ENCODE data around the gene STARD9. TPM values are rescaled to one million over a fixed set of nuclear protein-coding genes. Genes with fewer than 3 reads are reported as not detected.
A peak's percentile ranks its signal among the peaks of the same experiment; 100 is the strongest.

Gene STARD9
- total and polyA plus RNA-seq, 2 of the 13 experiments (the other 11 are each of a cell fraction or from before 2014, with no cell fraction given) = 5.3 to 7.5 TPM

DNA sequence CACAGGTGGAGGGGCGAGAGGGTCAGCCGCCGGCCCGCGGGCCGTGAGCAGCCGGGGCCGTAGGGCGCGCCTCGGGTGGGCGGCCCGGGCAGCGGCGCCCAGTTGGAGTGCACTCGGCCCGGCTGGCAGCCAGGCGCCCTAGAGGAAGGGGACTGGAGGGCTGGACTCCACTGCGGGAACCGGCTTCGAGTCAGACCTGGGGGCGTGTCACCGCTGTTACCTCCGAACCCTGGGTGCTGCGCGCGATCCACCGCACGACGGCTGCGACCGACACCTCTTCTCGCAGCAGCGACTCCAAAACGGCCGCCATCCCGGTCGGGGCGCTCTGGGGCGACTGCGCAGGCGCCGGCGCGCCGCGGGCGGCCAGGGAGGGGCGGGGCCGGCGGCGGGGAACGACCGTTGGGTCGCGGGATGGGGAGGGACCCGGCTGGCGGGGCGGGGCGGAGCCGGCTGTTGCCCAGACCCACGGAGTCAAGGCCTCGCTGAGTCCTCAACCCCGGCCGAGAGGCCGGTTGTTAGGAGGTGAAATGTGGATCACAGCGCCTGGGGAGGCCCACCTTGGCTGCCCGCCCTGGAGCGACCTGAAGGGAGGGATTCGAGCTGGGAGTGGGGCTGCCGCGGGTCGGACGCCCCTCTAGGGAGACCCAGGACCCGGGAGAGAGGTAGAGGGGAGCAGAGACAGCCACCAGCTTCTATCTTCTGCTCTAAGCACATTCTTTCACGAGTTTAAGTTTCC, 161.6 kb downstream of the STARD9 start, which contains the start of gene CDAN1 (continued):
- TF ChIP-seq CAMTA2 (CRISPR knock-in tag; IDR thresholded peaks at IDR 0.05; ENCODE audit: borderline replicate concordance) = 0 out of 2 replicates have a peak, but pooled peaks have one; percentile 48
- 0 out of 2 replicates have a peak, but pooled peaks have one; percentile 35 for TF ChIP-seq ZZZ3 (CRISPR knock-in tag; IDR thresholded peaks at IDR 0.05; ENCODE audit: borderline replicate concordance)
- peak; percentile 17 for TF ChIP-seq MYC (CRISPR knock-in tag; IDR thresholded peaks at IDR 0.05; ENCODE audit: borderline replicate concordance)
- no peak for TF ChIP-seq DDIT3 (CRISPR knock-in tag; IDR thresholded peaks at IDR 0.05)
- TF ChIP-seq MAZ (IDR thresholded peaks at IDR 0.05; ENCODE audit: borderline replicate concordance, low read depth, low read length) = no peak
- no peak; the same call in 1 of the 2 replicates for TF ChIP-seq MAZ (CRISPR knock-in tag; IDR thresholded peaks at IDR 0.05; ENCODE audit: low read depth)
- TF ChIP-seq SMAD9 (CRISPR knock-in tag; IDR thresholded peaks at IDR 0.05) = no peak
- TF ChIP-seq RXRA (CRISPR knock-in tag; IDR thresholded peaks at IDR 0.05) = peak; percentile 41; the same call in 1 of the 2 replicates
- peak; percentile 26; the same call in 1 of the 2 replicates for TF ChIP-seq GABPB1 (CRISPR knock-in tag; IDR thresholded peaks at IDR 0.05)
- 0 out of 2 replicates have a peak, but pooled peaks have one; percentile 44 for TF ChIP-seq CHCHD3 (CRISPR knock-in tag; IDR thresholded peaks at IDR 0.05)
- TF ChIP-seq ZNF142 (CRISPR knock-in tag; IDR thresholded peaks at IDR 0.05) = 0 out of 2 replicates have a peak, but pooled peaks have one; percentile 41
- no peak for TF ChIP-seq MED13 (CRISPR knock-in tag; IDR thresholded peaks at IDR 0.05)
- TF ChIP-seq ZNF441 (CRISPR knock-in tag; IDR thresholded peaks at IDR 0.05; ENCODE audit: borderline replicate concordance) = peak; percentile 37; the same call in 1 of the 2 replicates
- peak; percentile 72; the same call in 1 of the 2 replicates for TF ChIP-seq SALL2 (CRISPR knock-in tag; IDR thresholded peaks at IDR 0.05)
- peak; percentile 93 for TF ChIP-seq ZFY (CRISPR knock-in tag; IDR thresholded peaks at IDR 0.05)
- TF ChIP-seq KAT8 (CRISPR knock-in tag; IDR thresholded peaks at IDR 0.05) = peak; percentile 9; the same call in 1 of the 2 replicates
- TF ChIP-seq PPARG (CRISPR knock-in tag; conservative IDR thresholded peaks at IDR 0.05) = no peak
- peak; percentile 75; the same call in 1 of the 2 replicates for TF ChIP-seq ZNF558 (CRISPR knock-in tag; IDR thresholded peaks at IDR 0.05; ENCODE audit: borderline replicate concordance)
- no peak for TF ChIP-seq ATM (IDR thresholded peaks at IDR 0.05; ENCODE audit: borderline replicate concordance)
- 0 out of 2 replicates have a peak, but pooled peaks have one; percentile 14 for TF ChIP-seq HOXA3 (CRISPR knock-in tag; IDR thresholded peaks at IDR 0.05)
- 0 out of 2 replicates have a peak, but pooled peaks have one; percentile 21 for TF ChIP-seq ZNF138 (CRISPR knock-in tag; IDR thresholded peaks at IDR 0.05; ENCODE audit: low read depth)
- TF ChIP-seq, protein P1, sequence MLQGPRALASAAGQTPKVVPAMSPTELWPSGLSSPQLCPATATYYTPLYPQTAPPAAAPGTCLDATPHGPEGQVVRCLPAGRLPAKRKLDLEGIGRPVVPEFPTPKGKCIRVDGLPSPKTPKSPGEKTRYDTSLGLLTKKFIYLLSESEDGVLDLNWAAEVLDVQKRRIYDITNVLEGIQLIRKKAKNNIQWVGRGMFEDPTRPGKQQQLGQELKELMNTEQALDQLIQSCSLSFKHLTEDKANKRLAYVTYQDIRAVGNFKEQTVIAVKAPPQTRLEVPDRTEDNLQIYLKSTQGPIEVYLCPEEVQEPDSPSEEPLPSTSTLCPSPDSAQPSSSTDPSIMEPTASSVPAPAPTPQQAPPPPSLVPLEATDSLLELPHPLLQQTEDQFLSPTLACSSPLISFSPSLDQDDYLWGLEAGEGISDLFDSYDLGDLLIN (CRISPR knock-in tag; IDR thresholded peaks at IDR 0.05; ENCODE audit: borderline replicate concordance) = peak; percentile 32; the same call in 1 of the 2 replicates
- TF ChIP-seq ETV5 (CRISPR knock-in tag; IDR thresholded peaks at IDR 0.05; ENCODE audit: borderline replicate concordance) = peak; percentile 7; the same call in 1 of the 2 replicates
